GM18861 (cell line): Measurements from ENCODE around the gene IFT57.
"Not testable (repeated sequence)": the region's sequence is repeated elsewhere in the genome, so short reads cannot be mapped to it uniquely, and the experiment has no call there.

Experiments
- ATAC-seq: cut with Tn5 transposase; IDR thresholded peaks from one replicate; pipeline ENCODE4 v1.9.1; 2021; ENCODE audit not compliant: unreplicated experiment

The IFT57 gene, protein sequence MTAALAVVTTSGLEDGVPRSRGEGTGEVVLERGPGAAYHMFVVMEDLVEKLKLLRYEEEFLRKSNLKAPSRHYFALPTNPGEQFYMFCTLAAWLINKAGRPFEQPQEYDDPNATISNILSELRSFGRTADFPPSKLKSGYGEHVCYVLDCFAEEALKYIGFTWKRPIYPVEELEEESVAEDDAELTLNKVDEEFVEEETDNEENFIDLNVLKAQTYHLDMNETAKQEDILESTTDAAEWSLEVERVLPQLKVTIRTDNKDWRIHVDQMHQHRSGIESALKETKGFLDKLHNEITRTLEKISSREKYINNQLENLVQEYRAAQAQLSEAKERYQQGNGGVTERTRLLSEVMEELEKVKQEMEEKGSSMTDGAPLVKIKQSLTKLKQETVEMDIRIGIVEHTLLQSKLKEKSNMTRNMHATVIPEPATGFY

DNA sequence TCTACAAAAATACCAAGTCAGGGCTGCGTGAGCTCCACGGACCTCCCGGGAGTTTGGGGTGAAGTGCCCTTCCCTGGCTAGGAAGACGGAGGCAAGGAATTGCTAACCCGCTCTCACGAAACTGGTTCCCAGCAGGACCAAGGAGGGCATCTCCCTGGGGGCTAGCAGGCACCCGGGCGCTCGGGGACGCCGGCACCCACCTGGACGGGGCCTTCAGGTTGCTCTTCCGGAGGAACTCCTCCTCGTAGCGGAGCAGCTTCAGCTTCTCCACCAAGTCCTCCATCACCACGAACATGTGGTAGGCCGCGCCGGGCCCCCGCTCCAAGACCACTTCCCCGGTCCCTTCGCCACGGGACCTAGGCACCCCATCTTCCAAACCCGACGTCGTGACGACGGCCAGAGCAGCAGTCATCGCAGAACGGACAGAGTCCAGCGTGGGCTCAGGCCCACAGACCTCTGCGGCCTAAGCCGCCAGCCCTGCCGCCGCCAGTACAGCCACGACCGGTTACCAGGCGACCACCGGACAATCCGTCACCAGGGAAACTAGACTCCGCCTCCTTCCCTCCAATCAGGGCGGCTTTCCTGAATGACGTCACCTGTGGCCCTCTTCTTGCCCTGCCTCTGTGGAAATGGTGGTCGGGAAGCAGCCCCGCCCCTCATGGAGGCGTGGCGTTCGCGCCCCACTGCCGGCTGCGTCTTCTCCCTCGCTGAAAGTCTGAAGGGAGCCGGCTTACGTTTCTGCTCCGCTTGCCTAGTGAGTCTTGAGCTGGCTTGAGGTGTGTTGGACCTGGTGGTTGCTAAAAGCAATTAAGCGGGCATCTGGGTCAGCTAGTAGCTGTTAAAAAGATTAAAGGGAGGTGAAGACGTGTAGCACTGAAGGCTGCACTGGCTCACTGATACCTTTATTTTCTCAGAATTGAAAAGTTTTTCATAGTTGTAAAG, at the start of gene IFT57:
Gene IFT57 (minus strand): TSS at position 514 of the 942 bp plus-strand sequence. CDS start 102 bp downstream, at position 412.
- ATAC-seq: peak; percentile 82

DNA sequence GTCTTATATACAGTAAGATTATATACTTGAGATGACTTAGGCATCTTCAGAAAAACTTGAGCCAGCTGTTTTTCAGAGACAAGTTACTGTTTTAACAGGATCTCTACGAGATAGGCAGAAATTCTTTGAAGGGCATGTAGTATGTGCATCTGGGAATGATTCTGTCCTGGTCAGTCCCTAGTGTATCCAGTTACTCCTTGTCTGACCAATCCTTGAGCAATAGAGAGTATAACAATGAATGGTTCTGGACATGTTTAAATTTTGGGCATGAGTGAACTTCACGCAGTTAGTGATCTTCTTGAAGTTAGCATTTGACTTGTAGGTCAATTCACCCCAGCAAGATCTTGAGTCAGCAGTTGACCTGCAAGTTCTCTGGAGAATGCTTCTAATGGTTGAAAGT, 49.4 kb upstream of the IFT57 start:
- no peak for ATAC-seq

DNA sequence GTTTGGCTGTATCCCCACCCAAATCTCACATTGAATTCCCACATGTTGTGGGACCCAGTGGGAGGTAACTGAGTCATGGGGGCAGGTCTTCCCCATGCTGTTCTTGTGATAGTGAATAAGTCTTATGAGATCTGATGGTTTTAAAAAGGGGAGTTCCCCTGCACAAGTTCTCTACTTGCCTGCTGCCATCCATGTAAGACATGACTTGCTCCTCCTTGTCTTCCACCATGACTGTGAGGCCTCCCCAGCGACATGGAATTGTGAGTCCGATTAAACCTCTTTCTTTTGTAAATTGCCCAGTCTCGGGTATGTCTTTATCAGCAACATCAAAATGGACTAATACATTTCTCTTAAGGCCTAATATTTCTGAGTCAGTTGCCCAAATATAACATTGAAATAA, 46.0 kb upstream of the IFT57 start:
- ATAC-seq: not testable (repeated sequence)

DNA sequence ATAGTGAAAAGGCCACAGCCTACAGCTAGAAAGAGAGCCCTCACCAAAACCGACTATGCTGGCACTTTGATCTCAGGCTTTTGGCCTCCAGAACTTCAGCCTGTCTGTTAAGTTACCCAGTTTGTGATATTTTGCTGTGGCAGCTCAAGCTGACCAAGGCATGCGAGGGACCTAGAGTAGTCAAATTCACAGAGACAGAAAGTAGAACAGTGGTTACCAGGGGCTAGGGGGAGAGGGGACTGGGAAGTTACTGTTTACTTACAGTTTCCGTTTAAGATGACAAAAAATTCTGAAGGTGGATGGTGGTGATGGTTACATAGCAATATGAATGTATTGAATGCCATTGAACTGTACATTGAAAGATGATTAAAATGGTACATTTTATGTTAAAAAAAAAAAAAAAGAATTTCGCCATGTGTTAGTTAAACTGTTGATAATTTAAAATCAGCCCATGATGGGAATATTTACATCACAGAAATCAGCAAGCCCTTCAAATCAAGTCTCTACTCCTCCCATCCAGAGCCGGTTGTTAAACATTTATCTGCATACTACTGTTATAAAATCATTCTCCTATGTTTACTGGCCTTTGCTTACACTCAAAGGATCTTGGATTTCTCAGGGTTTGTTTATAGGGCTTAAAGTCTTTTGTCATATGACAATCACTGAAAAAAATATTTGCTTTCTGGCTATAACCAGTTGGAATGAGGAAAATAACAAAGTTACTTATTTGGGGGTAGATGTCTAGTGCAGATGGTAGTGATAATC, 42.5 kb upstream of the IFT57 start:
- peak; percentile 73 for ATAC-seq

DNA sequence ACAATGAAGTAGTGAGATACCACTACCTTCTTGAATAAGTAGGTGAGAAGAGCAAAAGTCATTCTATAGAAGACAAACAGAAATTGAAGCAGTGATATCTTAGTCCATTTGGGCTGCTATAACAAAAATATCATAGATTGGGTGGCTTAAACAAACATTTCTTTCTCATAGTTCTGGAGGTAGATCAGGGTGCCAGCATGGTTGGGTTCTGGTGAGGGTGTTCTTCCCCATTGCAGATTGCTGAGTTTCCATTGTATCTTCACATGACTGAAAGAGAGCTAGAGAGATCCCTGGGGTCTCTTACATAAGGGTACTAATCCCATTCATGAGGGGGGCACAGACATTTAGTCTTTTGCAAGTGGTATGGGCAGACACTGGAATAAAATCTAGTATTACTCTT, 32.9 kb upstream of the IFT57 start:
- ATAC-seq: no peak

DNA sequence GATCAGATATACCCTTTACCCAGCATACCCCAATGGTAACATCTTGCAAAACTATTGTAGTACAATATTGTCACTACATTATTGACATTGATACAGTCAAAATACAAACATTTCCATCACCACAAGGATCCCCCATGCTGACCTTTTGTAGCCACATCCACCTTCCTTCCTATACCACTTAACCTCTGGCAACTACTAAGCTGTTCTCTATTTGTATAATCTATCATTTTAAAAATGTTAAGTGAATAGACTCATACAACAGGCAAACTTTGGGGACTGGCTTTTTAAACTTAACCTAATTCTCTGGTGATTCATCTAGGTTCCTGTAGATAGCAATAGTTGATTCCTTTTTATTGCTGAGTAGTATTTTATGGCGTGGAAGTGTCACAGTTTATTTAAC, 29.6 kb upstream of the IFT57 start:
- no peak for ATAC-seq

DNA sequence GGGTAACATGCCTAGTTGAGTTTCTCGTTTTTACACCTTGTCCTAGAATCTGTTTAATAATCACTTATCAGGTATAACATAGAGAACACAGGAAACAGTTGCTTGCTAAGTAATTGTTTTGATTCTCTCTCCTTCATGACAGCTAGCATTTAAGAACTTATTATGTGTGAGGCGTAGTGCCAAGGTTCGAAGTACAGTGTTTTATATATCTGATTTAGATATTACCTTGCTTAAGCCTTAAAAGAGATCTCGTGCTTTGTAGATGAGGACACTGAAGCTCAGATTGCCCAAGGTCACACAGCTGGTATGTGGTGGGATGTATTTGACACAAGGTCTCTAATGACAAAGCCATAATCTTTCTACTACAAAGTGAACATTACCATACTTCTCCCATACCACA, 29.0 kb upstream of the IFT57 start:
- no peak for ATAC-seq

DNA sequence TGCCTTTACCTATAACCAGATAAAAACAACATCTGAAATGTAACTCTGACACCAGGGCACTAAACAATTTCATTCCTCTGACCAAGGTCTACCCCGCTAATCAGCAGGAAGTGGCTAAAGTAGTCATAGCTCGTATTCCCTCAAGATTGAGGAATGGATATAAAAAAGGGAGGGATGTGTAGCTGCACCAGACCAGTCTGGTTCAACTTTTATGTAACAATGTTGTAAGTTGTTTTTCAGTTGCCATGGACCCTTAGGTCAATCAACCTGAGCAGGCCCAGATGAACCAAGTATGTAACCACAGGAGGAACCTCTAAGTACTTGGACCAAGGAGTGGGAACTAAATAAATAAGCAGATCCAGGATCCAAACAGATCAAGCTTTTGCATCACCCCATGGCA, 28.4 kb upstream of the IFT57 start:
- ATAC-seq: no peak

DNA sequence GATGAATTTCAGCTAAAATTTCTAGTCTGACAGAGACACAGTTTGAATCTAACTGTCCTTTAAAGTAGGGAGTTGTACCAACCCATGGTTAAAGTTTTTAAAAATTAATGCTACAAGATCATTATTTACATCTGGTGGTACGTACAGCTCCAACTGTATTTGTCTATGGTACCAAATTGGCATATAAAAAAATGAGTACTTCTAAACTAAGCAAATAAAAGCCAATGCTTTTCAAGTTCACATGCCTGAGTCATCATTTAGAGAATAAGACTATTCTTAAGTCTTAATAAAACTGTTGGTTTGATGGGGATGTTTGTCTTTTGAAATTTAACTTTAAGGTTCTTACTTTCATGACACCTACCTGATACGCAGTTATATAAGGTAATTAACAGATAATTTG, 21.0 kb upstream of the IFT57 start:
- ATAC-seq: no peak

DNA sequence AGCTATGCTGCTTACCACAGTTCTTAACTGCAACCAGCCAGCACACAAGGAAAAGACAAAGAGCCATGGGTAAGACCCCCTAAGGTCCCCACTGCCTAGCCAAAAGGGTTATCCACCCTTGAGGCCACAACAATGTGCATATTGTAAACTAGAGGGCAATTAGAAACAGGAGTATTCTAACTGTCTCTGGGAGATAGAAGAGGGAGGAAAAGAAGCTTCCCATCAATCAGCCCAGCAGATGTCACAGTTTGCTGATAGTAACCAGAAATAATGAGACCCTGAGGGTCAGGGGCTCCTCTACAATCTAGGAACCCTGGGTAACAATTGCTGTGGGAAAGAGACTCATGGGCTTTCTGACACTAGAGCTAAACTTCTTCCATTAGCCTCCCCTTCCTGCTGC, 20.6 kb upstream of the IFT57 start:
- ATAC-seq: no peak

DNA sequence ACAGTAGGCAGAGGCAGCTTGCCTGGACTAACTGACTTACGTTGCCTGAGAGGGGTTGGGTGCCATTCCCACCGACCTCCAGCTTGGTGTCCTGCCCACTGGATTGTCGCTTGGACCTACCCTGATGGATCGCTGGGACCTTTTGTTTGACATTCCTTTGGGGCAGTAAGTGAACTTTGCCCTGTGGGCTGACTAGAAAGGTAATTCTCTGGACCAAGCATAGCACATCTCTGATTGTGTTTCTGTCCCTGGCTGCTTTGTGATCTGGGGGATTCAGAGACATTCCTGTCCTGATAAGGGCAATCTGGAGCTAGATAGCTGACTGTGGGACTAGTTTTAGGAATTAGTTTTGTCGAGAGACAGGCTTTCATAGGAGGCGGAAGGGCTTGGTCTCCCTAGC, 19.5 kb upstream of the IFT57 start:
- no peak for ATAC-seq

DNA sequence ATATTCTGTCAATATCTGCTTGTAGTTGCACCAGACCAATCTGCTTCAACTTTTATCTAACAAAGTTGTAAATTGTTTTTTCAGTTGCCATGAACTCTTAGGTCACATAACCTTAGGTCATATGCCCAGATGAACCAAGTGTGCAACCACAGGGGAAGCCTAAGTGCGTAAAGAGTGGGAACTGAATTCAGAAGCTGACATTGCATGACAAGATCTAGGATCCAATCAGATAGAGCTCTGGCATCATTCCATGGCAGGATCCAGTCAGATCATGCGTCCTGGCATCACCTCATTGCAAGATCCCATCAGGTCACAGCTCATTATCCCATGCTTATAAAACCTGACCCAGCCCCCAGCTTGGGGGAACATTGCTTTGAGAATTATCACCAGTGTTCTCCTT, 18.9 kb upstream of the IFT57 start:
- no peak for ATAC-seq

DNA sequence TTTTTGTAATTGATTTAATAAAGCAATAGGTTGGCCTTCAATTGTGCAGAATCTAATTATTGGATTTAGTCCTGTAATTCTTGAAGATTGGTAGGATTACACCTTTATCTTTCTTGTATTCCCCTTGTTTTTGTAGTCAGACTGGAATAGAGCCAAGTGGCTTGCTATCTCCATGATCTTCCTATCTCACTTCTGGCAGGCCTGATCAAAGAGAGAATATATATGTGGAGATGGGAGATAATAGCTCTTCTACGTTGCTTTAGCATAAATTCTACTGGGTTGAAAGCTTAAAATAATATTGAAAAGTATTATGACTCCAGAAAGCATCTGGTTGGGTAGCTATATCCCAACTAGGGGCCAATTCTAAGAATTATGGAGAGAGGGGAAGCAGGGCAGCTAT, 16.9 kb upstream of the IFT57 start:
- no peak for ATAC-seq

DNA sequence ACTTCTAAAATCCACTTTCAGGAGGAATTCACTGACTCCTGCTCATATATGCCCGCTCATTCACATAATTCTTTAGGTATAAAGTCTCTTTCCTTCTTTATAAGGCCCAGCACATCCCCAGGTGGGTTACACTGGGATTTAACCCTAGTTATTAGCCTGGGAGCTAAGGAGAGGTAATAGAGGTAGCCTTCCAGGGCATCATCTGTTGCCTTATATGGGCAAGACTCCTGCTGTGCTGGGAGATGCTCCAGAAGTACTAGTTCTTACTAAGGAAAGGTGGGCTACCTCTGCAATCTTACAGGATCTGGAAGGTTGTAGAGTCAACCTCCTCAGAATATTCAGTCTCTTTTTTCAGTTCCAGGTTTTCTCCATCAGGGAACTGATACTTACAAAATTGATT, 13.1 kb upstream of the IFT57 start:
- no peak for ATAC-seq

DNA sequence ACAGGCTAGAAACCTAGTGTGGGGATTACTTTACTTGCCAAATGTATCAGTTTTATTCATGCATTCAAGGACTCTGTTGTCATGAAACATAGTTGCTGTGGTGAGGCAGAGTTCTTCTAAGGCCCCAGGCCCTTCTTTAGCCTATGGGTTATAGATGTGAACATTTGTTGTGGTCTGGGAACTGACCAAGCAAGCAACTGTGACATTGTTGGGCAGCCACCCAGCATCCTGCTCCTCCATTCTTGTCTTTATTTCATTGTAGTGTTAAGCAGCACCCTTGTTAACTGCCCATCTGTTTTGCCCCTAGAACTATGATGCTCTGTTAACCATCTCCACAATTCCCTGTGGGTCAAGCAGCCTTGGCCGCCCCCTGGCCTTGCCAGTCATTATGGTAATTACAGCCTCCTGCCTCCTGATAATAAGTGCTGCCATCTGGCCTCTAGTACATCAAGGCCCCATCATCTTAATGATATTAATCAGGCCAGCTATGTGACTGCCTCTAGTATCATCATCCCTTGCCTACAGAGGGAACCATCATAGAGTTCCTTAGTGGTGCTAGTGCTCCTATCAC, 12.2 kb upstream of the IFT57 start:
- no peak for ATAC-seq

DNA sequence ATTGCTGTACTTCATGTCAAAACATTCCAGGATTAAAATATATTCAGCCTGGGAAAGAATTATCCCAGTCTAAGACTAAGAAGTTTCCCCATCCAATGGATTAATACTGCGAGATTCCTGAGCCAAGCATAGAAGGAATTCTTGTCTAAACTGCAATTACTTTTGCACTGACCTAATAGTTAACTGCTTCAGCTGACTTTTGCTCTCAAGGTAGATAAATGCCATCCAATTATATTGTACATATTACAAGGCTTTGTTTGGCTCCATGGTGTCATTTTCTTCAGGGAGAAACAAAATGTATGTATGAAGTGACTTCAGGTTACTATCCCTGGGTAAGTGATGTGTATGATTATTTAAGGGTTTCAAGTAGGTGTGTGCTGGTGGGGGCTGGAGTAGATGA, 6.1 kb upstream of the IFT57 start:
- no peak for ATAC-seq

DNA sequence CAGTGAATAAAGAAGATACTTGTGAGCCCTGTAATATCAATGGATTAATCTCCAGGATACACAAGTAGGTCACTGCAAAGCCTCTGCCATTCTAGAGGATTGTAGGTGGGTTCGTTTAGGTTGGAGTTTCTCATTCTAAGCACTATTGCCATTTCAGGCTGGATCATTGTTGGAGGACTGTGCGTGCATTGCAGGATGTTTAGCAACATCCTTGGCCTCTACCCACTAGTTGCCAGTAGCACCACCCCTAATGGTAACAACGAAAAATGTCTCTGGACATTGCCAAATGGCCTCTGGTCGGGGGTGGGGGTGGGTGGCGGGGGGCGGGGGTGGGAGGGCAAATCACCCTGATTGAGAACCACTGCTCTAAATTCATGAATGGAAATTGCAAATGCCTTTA, 4.9 kb upstream of the IFT57 start:
- no peak for ATAC-seq

DNA sequence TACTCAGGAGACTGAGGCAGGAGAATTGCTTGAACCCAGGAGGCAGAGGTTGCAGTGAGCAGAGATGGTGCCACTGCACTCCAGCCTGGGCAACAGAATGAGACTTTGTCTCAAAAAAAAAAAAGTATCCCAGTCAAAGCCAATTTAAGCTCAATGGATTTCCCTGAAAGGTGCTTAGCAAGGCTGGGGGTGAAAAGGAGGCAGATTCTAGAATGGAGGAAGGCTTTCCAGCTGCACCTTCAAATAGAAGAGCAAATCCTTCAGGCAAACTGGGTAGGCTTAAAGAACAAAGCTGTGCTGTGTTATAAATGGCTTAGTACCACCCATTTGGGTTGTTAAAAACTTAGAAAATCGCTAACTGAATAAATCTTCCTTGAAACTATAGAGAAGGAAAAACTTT, 3.0 kb upstream of the IFT57 start:
- ATAC-seq: no peak

DNA sequence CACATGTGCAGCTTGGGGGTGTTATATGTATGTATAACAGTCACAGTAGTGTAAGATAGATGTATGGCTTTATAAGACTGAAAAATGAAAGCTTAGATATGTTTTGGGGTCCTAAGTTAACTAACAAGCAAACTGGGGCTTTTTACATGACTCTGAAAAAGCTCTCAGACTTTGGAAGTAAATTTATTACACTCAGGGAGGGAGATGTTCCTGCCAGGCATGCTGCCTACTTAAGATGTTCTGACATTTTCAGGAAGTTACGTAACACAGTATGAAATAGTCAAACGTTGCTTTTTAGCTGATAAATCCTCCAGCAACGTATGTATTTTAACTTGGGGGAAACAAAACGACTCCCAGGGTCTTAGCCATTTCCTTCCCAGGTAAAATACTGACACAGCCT, 1.7 kb upstream of the IFT57 start:
- ATAC-seq: no peak

DNA sequence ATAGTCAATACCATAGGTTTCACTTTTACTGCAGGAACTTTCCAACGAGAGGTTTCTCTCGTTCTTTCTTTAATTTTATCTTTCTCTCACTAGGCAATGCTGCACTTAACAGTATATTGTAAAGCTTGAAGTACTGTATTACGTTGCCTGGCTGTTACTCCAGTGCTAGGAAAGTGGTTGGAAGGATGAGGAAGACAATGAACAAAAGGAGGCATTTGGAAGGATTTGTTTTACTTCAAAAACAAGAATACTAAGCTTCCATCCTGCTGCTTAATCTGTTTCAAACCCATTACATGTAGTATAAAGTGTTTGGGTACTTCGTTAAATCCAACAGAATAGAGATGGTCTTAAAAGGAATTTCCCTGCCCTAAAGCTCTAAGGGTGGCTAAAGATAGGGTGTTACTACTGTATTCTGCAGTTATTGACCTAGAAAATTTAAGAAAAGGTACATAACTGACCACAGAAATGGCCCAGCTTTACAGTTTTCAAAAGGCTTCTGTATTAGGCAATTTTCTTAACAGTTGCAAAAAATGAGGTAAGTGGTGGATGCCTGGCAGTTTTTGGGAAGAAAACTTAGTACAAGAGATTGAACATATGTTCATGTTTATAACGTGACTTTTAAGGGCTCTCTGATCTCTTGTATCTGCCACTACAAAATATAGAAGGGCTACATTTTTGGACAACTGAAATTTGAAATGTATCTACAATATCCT, 785 bp upstream of the IFT57 start:
- ATAC-seq: no peak
